Endometrium (tissue), 2 donors: ENCODE results near the gene C2orf76.
"Not testable (repeated sequence)": the region's sequence is repeated elsewhere in the genome, so short reads cannot be mapped to it uniquely, and the experiment has no call there.

ENCODE experiments used
- FAIRE-seq: peaks from 2 replicates; lab custom pipeline; 2012; peaks lifted over from hg19 to GRCh38; lab: Jason Lieb, UNC
- donor health status: control.
- donor health status: control.

C2orf76 gene

DNA sequence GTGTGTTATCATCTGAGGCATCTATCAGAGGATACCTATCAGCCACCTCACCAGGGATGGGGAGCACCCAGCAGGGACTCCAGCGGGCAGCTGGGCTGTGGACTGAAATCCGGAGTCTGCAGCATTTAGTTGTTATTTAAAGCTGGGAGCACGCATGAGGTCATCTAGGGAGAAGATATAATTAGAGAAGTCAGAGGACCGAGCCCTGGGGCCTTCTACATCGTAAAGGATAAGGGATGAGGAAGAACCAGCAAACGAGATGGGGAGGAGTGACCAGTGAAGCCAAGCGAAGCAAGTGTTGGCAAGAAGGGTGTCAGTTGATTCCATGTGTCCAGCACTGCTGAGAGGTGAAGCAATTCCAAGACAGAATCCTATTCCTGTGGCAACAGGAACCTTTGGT lies 72.7 kb downstream of the C2orf76 start:
- no peak for FAIRE-seq

DNA sequence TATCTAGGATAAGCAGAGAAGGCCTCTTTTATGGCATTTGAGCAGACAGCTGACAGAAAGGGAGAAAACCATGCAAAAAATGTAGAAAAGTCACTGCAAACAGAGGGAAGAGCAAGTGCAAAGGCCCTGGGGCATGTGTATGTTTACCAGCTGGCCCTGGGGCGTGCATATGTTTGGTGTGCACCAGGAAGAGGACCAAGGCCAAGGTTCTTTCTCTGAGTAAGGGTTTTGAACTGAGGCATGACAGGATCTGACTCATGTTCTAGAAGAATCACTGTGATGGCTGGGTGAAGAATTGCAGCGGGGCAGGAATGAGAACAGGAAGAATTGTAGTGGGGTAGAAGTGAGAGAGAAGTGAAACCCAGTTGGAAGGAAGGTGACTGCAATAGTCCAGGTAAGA lies 73.4 kb downstream of the C2orf76 start:
- FAIRE-seq, result no peak

DNA sequence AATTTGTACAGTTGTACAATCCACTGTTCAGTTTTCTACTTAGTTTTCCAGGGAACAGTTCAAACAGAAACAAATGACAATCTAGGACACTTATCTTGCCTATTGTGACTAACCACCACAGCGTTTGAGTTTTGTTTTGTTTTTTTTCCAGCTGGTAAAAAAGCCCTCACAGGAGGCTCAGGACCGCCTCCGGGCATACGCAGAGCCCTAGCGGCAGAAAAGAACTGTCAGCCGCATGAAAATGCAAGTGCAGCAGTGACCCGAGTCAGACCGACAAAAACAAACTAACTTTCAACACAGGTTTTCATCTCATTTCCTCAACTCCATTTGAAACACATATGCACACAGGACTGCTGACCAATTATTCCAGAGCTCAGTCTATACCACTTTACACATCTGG lies 74.4 kb downstream of the C2orf76 start:
- no peak for FAIRE-seq

DNA sequence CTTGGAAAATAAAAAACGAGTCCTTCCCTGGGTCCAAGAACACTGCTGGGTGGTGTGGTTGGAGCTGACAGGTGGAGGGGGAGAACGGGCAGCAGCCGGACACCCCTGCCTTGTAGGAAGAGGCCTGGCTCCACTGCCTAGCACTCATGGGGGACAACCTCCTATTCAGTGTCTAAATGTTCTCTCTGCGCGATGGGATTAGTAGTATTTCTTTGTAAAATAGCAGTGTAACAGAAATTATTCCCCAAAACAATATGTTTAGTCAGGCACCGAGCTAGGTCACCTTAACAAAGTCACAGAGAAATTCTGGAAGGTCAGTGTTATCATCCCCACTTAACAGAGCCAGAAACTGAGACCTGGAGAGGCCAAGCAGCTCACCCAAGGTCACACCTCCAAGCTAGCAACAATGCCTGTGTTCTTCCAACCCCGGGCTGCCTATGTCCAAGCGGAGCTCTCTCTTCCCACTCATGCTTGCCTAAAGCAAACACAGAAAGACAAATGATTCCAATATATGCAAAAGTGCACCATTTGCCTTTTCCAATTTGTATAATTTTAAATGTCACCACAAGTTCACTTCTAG lies 75.0 kb downstream of the C2orf76 start:
- no peak for FAIRE-seq

DNA sequence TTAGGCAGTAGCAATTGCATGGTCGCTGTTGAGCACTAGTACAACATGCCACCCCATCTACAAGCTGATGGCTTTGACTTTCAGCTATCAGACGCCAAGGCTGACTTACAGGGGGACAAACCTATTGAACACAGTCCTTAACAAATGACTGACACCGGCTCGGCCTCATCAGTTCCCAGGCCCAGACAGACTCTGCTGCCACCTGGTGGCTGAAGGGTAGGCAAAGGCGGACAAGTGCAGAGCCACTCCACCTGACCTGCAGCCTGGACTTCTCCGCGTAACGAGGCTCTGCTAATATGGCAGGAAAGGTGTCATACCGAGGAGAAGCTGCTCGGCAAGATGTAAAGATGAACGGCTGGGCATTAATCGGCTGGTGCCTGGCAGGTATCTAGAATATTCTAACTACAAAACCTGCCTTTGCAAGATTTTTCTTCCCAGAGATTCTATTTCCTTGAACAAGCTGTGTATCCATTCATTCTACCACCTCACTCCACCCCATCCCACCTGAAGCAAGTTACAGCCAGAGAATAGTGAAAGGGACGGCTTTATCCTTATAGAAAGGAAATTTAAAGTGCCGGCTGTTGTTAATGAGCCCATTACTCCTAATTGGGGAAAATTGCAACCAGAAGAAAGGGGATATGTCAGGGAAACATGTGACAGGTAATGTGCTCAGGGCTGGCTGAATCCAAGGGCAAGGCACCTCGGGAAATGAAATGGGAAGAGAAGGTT lies 75.6 kb downstream of the C2orf76 start:
- no peak for FAIRE-seq

DNA sequence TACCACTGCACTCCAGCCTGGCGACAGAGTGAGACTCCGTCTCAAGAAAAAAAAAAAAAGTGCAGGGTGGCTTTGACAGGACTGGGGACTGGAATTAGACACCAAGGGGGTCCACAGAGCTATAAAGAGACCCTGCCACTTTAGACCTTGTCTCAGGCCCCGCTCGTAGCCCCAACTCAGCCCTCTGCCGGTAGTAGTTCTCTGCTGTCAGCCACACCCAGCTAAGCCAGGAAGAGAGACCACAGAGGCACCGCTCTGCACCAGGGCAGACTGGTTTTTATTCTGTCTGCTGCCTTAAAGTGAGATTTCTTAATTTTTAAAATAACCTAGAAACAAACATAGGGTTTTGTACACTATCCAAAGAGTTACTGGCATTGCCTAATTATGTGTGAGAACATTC lies 77.0 kb downstream of the C2orf76 start:
- no peak for FAIRE-seq

DNA sequence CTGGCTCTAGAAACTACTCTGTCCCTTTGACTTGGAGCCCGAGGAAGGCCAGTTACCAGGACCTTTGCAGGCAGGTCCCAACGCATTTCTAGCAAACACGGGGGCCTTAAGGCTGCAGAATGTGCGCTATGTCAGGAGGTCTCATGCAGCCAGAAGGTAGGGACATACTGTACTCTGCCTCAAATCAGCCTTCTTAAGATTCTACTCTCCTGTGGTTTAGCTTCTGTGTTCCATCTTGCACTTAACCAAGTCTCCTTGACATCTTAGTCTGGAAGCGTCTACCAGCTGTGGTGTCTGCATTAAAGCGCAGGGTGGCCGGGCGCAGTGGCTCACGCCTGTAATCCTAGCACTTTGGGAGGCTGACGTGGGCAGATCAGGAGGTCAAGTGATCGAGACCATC lies 77.5 kb downstream of the C2orf76 start:
- no peak for FAIRE-seq

DNA sequence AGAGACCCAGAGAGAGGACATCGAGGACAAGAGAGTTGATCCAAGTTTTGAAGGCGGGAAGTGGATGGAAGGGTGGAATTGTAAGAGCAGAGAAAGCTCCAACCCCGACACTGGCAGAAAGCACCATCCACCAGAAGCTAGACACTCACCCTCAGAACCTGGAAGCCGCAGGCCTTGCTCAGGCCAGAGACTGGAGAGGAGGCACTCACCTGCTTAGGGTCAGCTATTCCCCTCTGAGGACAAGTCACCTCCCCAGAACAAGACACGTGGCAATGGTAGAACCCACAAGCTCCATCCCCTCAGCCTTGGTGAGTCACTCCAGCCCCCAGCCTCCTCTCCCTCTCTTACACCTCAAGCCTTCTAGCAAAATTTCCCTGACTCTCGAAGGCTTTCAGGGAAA lies 78.1 kb downstream of the C2orf76 start:
- FAIRE-seq, result no peak

DNA sequence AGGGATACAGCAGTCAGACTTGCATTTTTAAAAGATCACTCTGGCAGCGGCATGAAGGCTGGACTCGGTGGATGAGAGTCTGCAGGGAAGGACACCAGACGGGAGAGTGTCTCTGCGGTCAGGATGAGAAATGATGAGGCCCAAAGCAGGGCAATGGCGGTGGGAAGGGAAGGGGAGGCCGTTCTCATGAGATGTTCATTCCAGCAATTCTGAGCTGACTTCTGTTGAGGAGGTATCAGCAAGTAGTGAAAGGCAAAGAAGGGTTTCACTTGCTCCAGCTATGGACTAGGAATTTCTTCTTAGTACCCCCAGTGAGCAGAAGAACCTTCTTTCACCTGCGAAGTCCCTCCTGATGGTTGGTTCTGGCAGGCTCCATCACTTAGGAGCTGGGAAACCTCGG lies 80.0 kb downstream of the C2orf76 start:
- FAIRE-seq, result no peak

DNA sequence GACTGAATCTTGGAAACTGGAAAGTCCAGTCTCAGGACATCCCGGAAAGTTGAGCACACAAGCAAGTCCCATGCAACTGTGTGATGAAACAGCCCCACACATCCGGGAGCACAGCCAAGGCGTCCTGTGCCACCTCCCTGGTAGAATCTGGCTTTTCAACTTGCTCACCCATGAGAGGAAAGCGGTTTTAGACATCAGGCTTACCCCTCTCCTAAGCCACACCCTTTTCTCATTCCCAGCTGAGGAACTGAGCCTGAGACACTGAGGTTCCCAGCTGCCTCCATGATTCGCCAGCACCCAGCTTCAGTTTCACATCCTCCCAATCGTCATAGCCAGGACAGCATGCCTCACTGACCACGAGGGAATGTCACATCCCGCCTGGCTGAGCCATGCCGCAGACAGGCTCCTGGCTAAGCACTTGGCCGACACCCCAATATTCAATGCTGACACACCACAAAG lies 82.7 kb downstream of the C2orf76 start:
- no peak for FAIRE-seq

DNA sequence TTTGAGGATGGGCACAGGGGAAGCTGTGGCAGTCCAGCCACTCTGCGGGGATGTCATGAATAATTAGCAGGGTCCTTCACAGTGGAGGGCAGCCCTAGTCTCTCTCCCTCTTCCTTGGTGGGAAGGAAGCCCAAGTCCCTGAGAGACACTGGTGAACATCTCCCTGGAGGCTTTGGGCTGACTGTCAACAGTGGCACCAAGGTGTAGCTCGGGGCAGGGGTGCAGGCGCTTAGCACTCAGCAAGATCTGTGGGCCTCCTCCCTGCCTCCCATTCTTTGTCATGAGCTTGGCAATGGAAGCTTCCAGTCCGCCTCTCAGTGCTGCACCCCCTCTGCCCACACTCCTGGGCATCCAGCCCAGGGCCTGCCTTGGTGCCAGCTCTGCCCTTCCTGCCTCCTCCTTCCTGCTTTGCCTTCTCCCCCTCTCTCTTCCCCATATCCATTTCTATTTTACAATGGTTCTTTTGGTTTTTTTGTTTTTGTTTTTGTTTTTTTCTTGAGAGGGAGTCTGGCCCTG lies 83.6 kb downstream of the C2orf76 start:
- no peak for FAIRE-seq

DNA sequence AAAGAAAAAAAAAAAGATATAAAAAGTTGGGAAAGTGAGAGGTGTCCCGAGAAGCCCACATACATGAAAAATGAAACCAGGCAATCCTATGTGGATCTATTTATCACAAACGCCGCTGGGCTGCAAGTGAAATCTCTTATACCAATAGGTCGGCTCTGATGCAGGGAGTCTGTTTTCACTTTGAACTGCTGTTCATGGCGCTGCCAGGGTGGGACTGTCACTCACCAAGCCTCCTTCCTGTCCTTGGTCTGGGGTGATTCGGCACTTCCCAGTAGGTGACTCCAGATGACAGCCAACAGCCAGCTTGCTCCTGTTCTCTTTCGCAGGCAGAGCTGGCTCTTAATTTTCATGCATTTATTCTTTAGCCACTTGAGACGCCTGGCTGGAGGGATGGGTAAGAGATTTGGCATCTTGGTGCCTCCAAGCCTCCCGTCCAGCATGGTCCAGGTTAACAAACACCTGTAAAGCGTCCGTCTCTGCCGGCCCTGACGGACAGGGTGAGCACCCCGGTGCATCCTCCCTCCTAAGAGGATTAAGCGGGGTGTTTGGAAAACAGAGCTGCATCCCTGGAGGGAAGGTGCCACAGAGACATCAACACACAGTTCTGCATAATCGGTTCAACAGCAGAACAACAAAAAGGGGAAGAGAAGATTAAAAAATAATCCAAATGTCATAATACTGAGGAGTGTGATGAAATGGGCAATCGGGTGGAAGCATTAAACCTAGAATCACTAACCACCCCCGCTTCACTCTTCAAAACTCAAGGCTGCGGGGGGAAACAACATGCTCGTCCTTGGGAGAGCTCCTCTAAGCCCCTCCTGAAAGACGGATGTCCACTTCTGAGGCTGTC lies 84.3 kb downstream of the C2orf76 start:
- no peak for FAIRE-seq

DNA sequence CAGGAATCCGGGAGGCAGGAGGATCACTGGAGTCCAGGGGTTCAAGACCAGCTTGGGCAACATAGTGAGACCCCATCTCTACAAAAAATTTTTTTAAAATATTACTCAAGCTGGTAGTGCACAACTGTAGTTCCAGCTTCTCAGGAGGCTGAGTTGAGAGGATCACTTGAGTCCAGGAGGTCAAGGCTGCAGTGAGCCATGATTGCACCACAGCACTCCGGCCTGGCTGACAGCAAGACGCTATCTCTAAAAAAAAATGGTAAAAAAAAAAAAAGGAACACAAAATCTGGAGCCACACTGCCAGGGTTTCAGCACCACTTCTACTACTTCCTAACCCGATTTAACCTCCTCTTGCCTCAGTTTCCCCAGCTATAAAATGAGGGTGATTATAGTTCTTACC lies 86.0 kb downstream of the C2orf76 start:
- FAIRE-seq, result no peak

DNA sequence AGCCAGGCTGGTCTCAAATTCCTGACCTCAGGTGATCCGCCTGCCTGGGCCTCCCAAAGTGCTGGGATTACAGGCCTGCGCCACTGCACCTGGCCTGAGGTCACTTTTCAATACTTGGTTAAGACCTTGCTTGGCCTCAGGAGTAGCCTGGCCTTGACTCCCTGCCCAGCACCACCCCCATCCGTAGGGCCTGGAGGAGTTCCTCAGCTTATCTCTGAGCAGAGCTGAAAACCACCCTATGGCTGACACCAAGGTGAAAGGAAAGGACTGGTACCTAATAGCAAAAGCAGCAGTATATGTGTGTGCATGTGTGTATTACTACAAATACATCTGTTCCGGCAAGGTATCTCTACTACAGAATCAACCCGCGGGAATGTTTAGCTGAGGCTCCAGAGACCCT lies 87.0 kb downstream of the C2orf76 start:
- FAIRE-seq, result no peak

DNA sequence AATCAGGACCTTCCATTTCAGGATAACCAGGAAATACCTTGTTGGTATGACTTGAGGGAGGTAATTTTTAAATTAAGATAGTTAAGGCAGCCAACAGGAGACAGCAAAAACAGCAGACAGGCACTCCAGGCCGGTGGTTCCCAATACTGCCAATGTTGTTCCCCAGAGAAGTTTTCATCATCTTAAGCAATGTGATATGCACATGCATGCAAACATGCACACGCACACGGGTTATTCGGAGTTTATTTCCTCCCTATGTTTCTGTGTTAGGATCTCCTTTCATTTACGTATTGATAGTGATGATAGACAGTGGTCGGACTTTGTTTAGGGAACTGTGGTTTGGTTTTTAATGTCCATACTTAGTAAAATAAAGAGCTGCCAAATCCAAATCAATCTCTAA lies 87.7 kb downstream of the C2orf76 start:
- FAIRE-seq, result no peak

DNA sequence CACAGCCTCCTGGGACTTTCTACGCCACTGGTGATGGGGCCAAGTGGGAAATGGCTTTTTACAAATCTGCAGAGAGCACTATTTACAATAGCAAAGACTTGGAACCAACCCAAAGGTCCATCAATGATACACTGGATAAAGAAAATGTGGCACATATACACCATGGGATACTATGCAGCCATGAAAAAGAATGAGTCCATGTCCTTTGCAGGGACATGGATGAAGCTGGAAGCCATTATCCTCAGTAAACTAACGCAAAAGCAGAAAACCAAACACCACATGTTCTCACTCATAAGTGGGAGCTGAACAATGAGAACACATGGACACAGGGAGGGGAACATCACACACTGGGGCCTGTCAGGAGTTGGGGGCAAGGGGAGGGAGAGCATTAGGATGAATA lies 88.2 kb downstream of the C2orf76 start:
- FAIRE-seq, result not testable (repeated sequence)

DNA sequence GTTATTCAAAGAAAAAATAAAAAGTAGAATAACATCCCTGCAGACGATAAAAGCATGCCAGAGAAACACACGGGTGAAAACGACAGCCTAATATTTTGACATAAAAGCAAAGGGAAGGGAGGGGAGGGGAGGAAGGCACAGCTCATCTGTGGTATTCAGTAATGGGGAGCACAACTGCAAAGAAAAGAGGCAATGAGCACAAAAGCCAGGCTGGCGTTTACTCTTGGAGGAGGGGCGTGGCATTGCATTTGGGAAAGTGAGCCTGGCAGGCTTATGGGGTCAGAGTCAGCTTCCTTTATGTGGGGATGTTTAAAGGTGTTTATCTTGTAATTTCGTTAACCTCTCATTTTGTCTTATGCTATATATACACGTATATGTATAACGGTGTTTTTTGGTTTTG lies 89.8 kb downstream of the C2orf76 start:
- no peak for FAIRE-seq

DNA sequence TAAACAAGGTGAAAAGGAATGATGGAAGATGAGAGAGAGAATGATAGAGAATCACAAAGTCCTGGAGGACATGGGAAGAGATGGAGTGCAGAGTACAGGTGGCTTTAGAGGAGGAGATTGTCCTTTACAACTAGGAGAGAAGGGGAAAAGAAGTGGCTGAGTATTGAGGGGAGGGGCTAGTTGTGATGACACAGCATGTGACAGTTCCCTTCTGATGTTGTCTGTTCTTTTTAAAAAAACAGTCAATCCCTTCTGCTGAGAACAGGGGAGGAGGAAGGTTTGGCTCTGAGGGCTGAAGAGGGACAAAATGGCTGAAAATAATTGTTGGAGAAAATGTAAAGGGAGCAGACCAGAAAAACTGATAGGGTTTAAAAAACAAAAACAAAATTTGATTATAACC lies 99.0 kb downstream of the C2orf76 start:
- no peak for FAIRE-seq

DNA sequence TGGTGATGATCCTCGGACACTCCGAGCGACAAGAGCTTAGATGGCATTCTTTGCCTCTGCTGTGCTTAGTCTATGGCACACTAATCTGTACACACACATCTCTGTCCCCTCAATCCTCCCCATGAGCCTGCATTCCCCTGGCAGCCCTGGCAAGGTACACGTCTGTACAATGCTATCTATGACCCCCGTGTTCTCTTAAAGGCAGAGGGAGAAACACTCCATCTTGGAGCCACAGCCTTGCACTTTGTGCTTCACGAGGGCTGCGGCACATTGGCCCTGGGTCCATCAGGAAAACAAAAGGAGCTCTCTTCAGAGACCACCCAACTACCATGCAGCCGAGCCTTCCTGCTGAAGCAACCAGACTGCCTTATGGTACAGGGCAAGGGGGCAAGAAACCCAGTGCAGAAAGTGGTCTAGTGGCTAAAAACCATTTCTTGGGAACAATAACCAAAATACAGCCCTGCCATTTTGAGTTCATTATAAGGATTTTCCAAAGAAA lies 100.5 kb downstream of the C2orf76 start:
- FAIRE-seq, result no peak

DNA sequence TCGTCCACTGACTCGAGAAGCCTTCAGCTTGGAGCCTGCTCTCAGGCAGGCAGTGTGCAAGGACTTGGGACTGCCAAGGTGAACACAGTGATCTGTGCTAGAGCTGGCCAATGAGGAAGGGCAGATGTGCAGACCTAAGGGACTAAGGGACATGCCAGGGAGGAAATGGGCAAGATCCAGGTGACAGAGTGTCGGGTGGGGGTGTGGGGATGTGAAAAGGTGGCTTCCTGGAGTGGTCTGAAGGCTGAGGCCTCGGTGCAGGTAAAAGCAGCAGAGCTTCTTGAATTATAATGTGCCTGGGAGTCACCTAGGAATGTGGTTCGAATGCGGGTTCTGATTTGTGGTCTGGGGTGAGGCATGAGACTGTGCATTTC lies 101.0 kb downstream of the C2orf76 start:
- FAIRE-seq, result no peak

DNA sequence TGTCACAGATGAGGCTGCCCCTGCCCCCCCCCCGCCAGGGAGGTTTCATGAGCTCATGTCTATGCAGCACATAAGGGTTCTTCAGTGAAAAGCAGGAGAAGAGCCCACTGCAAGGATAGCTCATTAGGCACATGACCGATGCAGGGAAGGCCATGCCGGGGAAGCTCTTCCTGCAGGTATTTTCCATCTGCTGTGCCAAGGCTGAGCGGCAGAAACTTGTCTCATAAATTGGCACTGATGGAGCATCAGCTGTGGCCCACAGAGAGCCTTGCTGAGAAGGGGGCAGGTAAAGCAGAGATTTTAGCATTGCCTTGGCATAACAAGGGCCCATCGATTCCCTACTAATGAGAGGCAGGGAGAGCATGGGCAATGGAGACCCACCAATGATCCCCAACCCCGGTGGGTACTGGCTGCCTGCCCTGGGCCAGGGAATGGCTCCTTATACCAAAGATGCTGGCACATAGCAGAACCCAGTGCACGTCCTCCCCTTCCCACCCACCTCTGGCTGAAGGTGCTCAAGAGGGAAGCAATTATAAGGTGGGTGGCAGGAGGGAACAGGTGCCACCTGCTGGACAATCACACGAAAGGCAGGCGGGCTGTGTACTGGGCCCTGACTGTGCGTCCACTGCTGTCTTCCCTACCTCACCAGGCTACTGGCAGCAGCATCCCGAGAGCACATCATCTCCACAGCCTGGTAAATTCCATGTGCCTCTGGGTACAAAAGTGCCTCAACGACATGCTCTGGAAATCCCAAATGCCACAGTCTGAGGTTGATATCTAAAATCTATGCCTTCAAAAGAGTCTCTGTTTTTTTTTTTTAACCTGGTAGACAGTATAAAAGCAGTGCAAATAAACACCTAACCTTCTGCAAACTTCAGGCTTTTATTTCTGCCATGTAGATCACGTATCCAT lies 101.6 kb downstream of the C2orf76 start:
- FAIRE-seq, result no peak

DNA sequence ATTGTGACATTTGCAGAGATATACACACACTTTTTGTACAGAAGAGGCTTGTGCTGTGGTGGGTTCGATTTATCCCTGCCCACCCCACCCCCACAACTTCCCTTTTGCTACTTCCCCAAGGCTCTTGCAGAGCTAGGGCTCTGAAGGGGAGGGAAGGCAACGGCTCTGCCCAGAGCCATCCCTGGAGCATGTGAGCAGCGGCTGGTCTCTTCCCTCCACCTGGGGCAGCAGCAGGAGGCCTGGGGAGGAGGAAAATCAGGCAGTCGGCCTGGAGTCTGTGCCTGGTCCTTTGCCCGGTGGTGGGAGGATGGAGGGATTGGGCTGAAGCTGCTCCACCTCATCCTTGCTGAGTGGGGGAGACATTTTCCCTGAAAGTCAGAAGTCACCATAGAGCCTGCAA lies 103.0 kb downstream of the C2orf76 start:
- FAIRE-seq, result no peak
